GM18867 (cell line): ENCODE measurements around the gene TSACC.
"Not testable (repeated sequence)": the region's sequence is repeated elsewhere in the genome, so short reads cannot be mapped to it uniquely, and the experiment has no call there.

Source experiments
- ATAC-seq: cut with Tn5 transposase; IDR thresholded peaks from one replicate; pipeline ENCODE4 v1.9.1; 2021; ENCODE audit warnings: mild to moderate bottlenecking, moderate library complexity; ENCODE audit not compliant: unreplicated experiment

The TSACC gene

GRCh38 chr1:156338180-156338976 is at the start of gene TSACC, which contains the start of gene CCT3:
TSACC (plus strand) TSS chr1:156338526; CDS start chr1:156339758, 1,232 bp downstream.
CCT3 (minus strand) TSS chr1:156338292; CDS start chr1:156338184, 108 bp downstream.
- peak; percentile 90 for ATAC-seq

DNA sequence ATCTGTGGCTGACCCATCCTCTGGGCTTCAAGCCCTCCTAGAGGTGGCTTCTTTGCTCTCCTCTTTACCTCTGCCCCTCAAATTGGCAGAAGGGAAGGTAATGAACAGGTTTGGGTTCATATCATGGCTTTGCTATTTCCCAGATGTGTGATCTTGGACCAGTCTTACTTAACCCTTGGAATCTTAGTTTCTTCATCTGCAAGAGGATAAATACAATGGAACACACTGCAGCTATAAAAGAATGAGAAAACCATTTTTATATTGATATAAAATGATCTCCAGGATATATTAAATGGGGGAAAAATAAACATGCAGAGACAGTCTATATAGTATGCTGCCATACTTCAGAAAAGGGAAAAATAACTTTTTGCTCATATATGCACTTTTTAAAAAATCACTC is 48.5 kb upstream of the TSACC start:
- ATAC-seq, result no peak

GRCh38 chr1:156291226-156292061 is 46.9 kb upstream of the TSACC start:
- ATAC-seq, result no peak

- no peak for ATAC-seq
These were observed 45.3 kb upstream of the TSACC start for GRCh38 chr1:156293098-156293434.

- ATAC-seq, result no peak
These were observed 44.4 kb upstream of the TSACC start for GRCh38 chr1:156293895-156294294.

- ATAC-seq, result peak; percentile 52
These were observed 42.9 kb upstream of the TSACC start, which contains the start of gene GLMP for GRCh38 chr1:156295391-156295947. GLMP (minus strand) TSS chr1:156295679; CDS start chr1:156295645, 34 bp downstream.

DNA sequence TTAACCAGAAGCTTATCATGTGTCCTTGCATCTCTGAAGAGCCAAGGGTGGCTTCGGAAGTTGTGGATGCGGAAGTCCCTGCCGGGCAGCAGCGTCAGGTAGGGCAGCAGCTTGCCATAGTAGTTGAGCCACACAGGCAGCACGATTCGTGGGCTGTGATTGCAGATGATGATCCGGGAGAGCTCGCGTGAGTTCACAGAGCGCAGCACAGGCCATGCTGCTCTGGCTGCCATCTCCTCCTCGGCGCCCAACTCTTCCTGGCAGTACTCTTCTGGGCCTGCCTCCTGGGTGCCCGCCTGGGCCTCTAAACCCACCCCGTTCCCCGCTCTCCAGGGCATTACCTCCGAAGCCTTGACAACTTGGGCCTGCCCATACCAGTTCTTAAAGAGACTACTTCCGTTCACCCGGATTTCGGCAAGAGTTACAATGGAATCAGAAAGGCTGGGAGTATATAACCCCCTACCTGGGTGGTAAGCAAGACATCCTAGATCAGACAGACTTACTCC is 39.4 kb upstream of the TSACC start, which contains the start of gene VHLL:
VHLL (minus strand) TSS at position 456 of the 506 bp plus-strand sequence; CDS start at position 338, 118 bp downstream.
- no peak for ATAC-seq

DNA sequence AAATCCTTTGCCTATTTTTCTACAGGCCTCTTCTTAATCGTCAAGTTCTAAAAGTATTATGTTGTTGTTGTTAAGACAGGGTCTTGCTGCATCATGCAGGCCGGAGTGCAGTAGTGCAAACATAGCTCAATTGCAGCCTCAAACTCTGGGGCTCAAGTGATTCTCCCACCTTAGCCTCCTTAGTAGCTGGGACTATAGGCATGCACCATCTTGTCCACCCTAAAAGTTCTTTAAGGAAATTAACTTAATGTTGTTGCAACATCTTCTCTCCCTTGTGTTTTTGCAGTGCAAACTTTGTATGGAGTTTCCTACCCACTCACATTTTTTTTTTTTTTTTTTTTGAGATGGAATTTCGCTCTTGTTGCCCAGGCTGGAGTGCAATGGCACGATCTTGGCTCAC is 35.1 kb upstream of the TSACC start:
- no peak for ATAC-seq

DNA sequence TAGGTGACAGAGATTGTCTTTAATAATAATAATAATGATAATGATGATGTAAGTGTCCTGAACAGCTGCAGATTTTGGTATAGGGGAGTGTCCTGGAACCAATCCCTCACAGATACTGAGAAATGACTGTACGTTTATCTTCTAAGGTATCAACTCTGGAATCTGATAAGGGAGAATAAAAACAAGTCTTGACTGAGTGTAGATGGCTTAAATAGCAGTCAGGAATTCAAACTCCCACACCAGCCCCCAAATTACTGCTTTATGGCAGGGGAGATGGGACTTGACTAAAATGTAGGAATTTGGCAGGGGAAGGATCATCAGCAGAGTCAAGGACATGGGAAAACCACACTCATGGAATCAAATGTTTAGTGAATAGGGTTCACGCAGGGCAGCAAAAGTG is 33.1 kb upstream of the TSACC start:
- ATAC-seq, result no peak

DNA sequence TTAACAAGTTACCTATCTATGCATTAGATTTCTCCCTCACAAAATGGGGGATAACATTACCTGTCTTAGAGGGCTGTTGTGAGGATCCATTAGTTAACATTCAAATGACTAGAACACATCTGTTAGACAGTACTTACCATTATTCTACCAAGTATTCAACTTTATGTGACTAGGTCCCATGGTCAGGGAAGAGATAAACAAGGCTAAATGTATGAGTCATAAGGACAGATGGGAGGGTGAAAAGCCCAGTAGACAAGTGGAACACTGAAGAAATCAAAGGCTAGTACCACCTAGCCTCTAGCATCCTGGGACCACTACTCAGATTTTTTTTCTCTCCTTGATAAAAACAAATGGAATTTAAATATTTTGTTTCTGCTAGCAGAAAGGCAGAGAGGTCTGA is 30.2 kb upstream of the TSACC start:
- no peak for ATAC-seq

DNA sequence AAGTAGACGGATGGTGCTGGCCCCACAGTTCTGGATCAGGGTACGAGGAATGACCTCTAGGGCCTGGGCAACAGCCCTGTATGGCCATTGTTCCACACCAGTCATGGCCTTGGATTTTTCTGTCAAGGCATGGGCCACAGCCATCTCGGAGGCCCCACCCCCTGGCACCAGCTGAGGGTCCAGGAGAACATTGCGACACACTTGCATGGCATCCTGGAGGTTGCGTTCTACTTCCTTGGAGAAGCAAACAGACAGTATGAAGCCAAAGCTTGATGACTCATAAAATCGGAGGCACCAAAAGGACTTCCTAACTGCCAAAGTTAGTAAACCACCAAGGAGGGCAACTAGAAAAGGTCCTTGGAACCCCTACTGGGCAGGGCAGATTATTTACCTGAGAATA is 27.4 kb upstream of the TSACC start:
- no peak for ATAC-seq

- no peak for ATAC-seq
These were observed 21.4 kb upstream of the TSACC start for GRCh38 chr1:156316909-156317308.

GRCh38 chr1:156319664-156320063 is 18.7 kb upstream of the TSACC start:
- no peak for ATAC-seq

DNA sequence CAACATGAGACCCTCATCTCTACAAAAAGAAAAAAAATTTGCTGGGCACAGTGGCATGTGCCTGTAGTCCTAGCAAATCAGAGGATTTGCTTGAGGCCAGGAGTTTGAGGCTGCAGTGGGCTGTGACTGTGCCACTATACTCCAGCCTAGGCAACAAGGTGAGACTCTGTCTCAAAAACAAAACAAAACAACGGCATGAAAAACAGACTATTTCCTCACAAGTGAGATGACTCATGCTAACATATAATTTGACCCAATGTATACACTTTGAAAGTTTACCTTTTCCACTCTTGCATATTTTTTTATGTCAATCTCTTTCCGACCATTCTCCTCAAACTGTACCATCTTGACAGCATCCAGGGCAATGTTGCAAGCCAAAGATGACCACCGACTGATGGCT is 17.8 kb upstream of the TSACC start:
- ATAC-seq, result no peak

- ATAC-seq, result not testable (repeated sequence)
These were observed 15.1 kb upstream of the TSACC start for GRCh38 chr1:156323179-156323578.

GRCh38 chr1:156336242-156336641 is 2.1 kb upstream of the TSACC start:
- no peak for ATAC-seq

DNA sequence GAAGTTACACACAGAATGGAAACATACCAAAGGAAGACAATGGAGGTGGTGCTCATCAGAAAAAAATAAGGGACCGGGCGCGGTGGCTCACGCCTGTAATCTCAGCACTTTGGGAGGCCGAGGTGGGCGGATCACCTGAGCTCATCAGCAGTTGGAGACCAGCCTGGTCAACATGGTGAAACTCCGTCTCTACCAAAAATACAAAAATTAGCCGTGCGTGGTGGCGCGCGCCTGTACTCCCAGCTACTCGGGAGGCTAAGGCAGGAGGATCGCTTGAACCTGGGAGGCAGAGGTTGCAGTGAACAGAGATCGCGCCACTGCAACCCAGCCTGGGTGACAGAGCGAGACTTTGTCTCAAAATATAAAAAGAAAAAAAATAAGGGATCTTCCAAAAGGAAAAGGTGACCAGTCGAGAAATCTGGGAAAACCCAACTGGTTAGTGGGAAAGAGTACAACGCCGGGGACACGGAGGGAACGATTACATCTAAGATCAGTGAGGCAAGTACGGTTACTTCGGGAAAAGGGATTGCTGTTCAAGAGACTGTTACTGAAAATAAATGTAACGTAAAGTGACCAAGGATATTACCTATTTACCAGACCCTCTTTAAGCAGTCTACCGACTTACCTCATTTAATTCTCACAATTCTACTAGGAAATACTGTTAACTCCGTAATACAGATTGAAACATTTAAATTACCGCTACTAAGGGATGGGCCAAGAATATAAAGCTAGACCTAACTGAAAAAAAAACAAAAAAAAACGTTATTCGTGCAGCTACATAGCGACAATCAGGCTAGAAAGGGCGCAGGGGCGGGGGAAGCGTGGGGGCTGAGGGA is 1.1 kb upstream of the TSACC start:
- ATAC-seq, result no peak

GRCh38 chr1:156337888-156338179 is 492 bp upstream of the TSACC start:
- no peak for ATAC-seq

- no peak for ATAC-seq
These were observed 4.0 kb downstream of the TSACC start for GRCh38 chr1:156342166-156342955.

DNA sequence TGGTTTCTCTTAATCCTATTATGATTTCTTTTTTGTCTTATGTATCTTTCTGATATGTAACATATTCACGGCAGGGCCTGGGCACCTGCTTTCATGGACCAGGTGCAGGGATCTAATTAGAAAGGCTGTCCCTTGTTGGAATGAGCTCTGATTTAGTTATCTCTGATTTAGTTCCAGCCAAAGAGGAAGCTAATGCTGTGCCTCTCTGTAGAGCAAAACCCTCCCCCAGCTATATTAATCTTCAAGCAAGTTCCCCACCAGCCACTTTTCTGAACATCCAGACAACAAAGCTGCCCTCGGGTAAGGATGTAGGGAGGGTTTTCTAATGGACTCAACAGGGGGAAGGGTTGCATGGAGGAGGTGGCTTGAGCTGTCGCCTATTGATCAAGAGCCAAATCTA is 6.1 kb downstream of the TSACC start:
- no peak for ATAC-seq
